BLaER1 treated with 17β-estradiol and CSF1 and Interleukin-3, amounts not matched to agents 10 nM and 100 nM (cell line): ENCODE data around the gene PHLPP1.

Source experiments
- H3K27ac ChIP-seq, 11 experiments: shearing (Covaris generic); formaldehyde crosslinking; 2 replicates each; pipeline ENCODE4 v1.8.1; 2022
- H3K27me3 ChIP-seq, 11 experiments: shearing (Covaris generic); formaldehyde crosslinking; 2 replicates each; pipeline ENCODE4 v1.8.1; 2022
- H3K36me3 ChIP-seq, 11 experiments: shearing (Covaris generic); formaldehyde crosslinking; 2 replicates each; pipeline ENCODE4 v1.8.1; 2022
- H3K4me1 ChIP-seq, 10 experiments: shearing (Covaris generic); formaldehyde crosslinking; 2 replicates each; pipeline ENCODE4 v1.8.1; 2022
- H3K4me2 ChIP-seq, 11 experiments: shearing (Covaris generic); formaldehyde crosslinking; 2 replicates each; pipeline ENCODE4 v1.8.1; 2022
- H3K4me3 ChIP-seq, 10 experiments: shearing (Covaris generic); formaldehyde crosslinking; 2 replicates each; pipeline ENCODE4 v1.8.1; 2022
- H3K9ac ChIP-seq, 11 experiments: shearing (Covaris generic); formaldehyde crosslinking; 2 replicates each; pipeline ENCODE4 v1.8.1; 2022
- H3K9me3 ChIP-seq, 11 experiments: shearing (Covaris generic); formaldehyde crosslinking; replicated peaks in 1 of 11; 2 replicates each; pipeline ENCODE4 v1.8.1; 2022
- H4K20me1 ChIP-seq, 11 experiments: shearing (Covaris generic); formaldehyde crosslinking; 2 replicates each; pipeline ENCODE4 v1.8.1; 2022
- Cebpa-rat ChIP-seq, 11 experiments: shearing (Covaris generic); IDR thresholded peaks; 2 replicates each; pipeline ENCODE4 v1.8.1; 2022

The PHLPP1 gene

DNA sequence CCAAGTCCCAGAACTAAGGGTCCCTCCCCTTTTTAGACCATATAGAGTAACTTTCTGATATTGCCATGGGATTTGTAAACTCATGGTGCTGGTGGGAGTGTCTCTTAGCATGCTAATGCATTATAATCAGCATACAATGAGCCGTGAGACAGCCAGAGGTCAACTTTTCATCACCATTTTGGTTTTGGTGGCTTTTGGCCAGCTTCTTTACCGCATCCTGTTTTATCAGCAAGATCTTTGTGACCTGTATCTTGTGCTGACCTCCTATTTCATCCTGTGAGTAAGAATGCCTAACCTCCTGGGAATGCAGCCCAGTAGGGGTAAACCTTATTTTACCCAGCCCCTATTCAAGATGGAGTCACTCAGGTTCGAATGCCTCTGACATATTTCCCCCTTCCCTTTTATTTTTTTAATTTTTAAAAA lies 148.2 kb downstream of the PHLPP1 start:
- Histone ChIP-seq H3K4me3 (no peak overlapping the region), H3K9me3 (peaks cover 0 to 7% (median 0%) of the 10 kb centered on the region in 11 experiments; a peak in 1 of 22 replicates), H3K36me3 (peaks cover 17 to 86% (median 67%) of the 10 kb centered on the region in 11 experiments; a peak in 20 of 22 replicates), H3K4me1 (peaks cover 0 to 8% (median 0%) of the 10 kb centered on the region in 10 experiments; a peak in 3 of 20 replicates), H3K9ac (no peak overlapping the region), H4K20me1 (peaks cover 0 to 4% (median 0%) of the 10 kb centered on the region in 11 experiments; a peak in 2 of 22 replicates), H3K27ac (no peak overlapping the region), H3K27me3 (no peaks in the 10 kb centered on the region), H3K4me2 (no peak overlapping the region)
- no peak for TF ChIP-seq Cebpa-rat (IDR thresholded peaks at IDR 0.05)

DNA sequence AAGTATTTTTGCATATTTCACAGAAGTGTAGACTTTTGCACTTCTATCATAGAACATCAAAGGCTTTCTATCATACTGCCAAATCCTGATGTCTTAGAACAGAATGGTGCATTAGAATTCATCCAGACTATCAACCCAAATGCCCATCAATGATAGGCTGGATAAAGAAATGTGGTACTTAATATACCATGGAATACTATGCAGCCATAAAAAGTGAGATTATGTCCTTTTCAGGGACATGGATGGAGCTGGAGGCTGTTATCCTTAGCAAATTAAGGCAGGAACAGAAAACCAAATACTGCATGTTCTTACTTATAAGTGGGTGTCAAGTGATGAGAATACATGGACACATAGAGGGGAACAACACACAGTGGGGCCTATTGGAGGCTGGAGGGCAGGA lies 150.2 kb downstream of the PHLPP1 start:
- no peak for TF ChIP-seq Cebpa-rat (IDR thresholded peaks at IDR 0.05)
- Histone ChIP-seq H3K4me3 (no peak overlapping the region), H3K36me3 (peaks cover 17 to 80% (median 67%) of the 10 kb centered on the region in 11 experiments; a peak in 20 of 22 replicates), H3K27me3 (no peaks in the 10 kb centered on the region), H3K9ac (no peak overlapping the region), H4K20me1 (no peaks in the 10 kb centered on the region), H3K27ac (no peak overlapping the region), H3K4me1 (peaks cover 0 to 8% (median 0%) of the 10 kb centered on the region in 10 experiments; a peak in 4 of 20 replicates), H3K4me2 (no peak overlapping the region), H3K9me3 (peaks cover 0 to 7% (median 0%) of the 10 kb centered on the region in 11 experiments; a peak in 1 of 22 replicates)

DNA sequence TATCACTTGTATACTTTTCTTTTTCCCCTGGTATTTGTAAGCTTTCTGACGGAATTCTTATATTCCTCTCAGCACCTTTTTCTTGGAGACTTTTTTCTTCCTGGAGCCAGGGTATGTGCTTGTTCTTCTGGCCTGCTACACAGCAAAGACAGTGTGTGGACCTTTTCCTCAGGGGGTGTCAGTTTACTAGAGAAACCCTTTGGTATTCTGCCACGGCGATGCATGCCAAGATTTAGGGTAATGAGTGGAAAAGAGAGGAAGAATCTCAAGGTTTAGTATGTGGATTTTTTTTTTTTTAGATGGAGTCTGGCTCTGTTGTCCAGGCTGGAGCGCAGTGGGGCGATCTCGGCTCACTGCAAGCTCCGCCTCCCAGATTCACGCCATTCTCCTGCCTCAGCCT lies 152.2 kb downstream of the PHLPP1 start:
- H4K20me1 ChIP-seq: no peaks in the 10 kb centered on the region
- H3K9ac ChIP-seq: no peak overlapping the region
- TF ChIP-seq Cebpa-rat (IDR thresholded peaks at IDR 0.05): no peak
- no peaks in the 10 kb centered on the region for H3K27me3 ChIP-seq
- no peak overlapping the region for H3K4me3 ChIP-seq
- H3K36me3 ChIP-seq: peaks cover 7 to 71% (median 53%) of the 10 kb centered on the region in 11 experiments; a peak in 20 of 22 replicates
- H3K9me3 ChIP-seq: peaks cover 0 to 7% (median 0%) of the 10 kb centered on the region in 11 experiments; a peak in 1 of 22 replicates
- H3K27ac ChIP-seq: no peak overlapping the region
- H3K4me1 ChIP-seq: peaks cover 0 to under 1% (median 0%) of the 10 kb centered on the region in 10 experiments; a peak in 2 of 20 replicates
- H3K4me2 ChIP-seq: no peak overlapping the region

DNA sequence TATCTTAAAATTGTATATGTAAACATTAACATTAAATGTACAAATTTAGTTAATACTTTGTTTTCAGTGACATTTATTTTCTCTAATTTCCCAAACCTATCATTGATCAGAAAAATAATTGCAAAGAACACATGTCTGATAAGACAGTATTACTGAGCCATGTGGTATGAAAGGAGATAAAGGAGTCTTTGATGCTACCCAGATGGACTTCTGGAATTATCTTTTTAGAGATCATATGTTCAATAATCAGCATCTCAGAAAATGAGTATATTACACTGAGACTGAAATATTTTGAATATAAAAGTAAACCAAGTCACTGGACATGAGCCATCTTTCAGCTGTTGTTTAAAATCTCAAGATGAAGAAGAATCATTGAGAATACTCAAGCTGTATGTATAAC lies 153.3 kb downstream of the PHLPP1 start:
- H4K20me1 ChIP-seq: no peaks in the 10 kb centered on the region
- peaks cover under 1 to 60% (median 43%) of the 10 kb centered on the region in 11 experiments; a peak in 19 of 22 replicates for H3K36me3 ChIP-seq
- H3K27me3 ChIP-seq: no peaks in the 10 kb centered on the region
- H3K9me3 ChIP-seq: no peaks in the 10 kb centered on the region; a peak in 1 of 22 replicates
- H3K27ac ChIP-seq: no peak overlapping the region
- no peak overlapping the region for H3K4me3 ChIP-seq
- TF ChIP-seq Cebpa-rat (IDR thresholded peaks at IDR 0.05): no peak
- no peak overlapping the region for H3K9ac ChIP-seq
- H3K4me1 ChIP-seq: no peaks in the 10 kb centered on the region; a peak in 1 of 20 replicates
- H3K4me2 ChIP-seq: no peak overlapping the region

DNA sequence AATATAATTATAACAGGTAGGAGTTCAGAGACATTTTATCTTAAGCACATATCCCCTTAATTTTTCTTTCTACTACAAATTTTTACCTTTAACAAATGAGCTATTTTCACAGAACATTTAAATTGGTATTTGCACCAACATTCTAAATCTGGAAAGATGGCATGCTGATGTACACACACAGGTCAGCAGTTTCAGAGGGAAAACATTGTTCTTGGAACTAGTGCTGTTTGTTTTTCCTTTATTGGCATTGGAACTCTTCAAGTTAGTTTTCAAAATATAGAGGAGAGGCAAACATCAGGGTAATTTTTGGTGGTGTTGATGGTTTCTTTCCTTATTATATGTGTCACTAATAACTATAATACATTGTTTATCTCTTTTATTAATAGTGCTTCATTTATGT lies 155.3 kb downstream of the PHLPP1 start:
- TF ChIP-seq Cebpa-rat (IDR thresholded peaks at IDR 0.05): no peak
- Histone ChIP-seq H3K9me3 (no peaks in the 10 kb centered on the region; a peak in 1 of 22 replicates), H3K36me3 (peaks cover 0 to 48% (median 30%) of the 10 kb centered on the region in 11 experiments; a peak in 14 of 22 replicates), H3K4me3 (no peak overlapping the region), H3K27ac (no peak overlapping the region), H3K27me3 (no peaks in the 10 kb centered on the region), H4K20me1 (no peaks in the 10 kb centered on the region), H3K4me2 (no peak overlapping the region), H3K4me1 (peaks cover 0 to 7% (median 0%) of the 10 kb centered on the region in 10 experiments; a peak in 4 of 20 replicates), H3K9ac (no peak overlapping the region)

DNA sequence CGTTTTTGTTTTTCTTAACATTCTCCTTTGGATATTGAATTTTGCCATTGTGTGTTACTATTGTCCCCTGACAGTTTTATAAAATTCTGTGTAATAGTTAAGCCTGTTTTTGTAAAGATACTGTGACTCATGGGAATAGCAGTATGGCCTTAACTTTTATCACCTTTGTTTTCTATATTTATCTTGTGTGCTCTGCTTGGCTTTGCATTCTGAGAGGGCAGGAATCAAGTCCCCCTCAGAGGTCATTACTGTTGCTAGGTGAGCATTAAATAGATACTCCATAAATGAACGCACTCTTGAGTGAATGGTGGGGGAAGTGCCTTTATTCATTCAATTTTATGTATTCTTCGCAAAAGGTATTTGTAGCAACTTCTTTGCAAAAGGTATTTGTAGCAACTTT lies 160.0 kb downstream of the PHLPP1 start:
- Histone ChIP-seq H4K20me1 (peaks cover 0 to 3% (median 0%) of the 10 kb centered on the region in 11 experiments; a peak in 2 of 22 replicates), H3K4me2 (no peak overlapping the region), H3K9me3 (no peaks in the 10 kb centered on the region), H3K36me3 (peaks cover 0 to 36% (median 16%) of the 10 kb centered on the region in 11 experiments; a peak in 12 of 22 replicates), H3K4me1 (peaks cover 0 to 7% (median 0%) of the 10 kb centered on the region in 10 experiments; a peak in 3 of 20 replicates), H3K4me3 (no peak overlapping the region), H3K27me3 (no peaks in the 10 kb centered on the region), H3K9ac (no peak overlapping the region), H3K27ac (no peak overlapping the region)
- TF ChIP-seq Cebpa-rat (IDR thresholded peaks at IDR 0.05): no peak

DNA sequence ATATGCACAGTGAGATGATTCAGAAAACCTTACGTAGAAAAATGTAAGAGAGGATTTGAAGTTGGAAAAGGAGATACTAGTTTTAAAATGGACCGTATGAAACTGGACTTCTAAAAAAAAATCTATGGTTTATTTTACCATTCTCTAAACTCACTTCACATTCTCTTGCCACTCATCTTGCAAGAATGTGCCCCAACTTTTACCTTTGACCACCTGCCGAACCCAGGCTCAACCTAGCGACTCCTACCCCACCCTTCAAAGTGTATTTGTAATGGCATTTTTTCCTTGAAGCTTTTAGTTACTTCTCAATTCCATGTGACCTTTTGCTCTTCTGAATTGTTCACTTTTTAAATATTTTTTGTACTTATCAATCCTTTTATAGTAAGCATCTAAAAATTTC lies 160.8 kb downstream of the PHLPP1 start:
- no peak for TF ChIP-seq Cebpa-rat (IDR thresholded peaks at IDR 0.05)
- peaks cover 0 to 40% (median 17%) of the 10 kb centered on the region in 11 experiments; a peak in 12 of 22 replicates for H3K36me3 ChIP-seq
- no peak overlapping the region for H3K4me3 ChIP-seq
- peaks cover 0 to 7% (median 0%) of the 10 kb centered on the region in 10 experiments; a peak in 3 of 20 replicates for H3K4me1 ChIP-seq
- no peaks in the 10 kb centered on the region for H3K27me3 ChIP-seq
- no peak overlapping the region for H3K27ac ChIP-seq
- no peaks in the 10 kb centered on the region for H3K9me3 ChIP-seq
- peaks cover 0 to 3% (median 0%) of the 10 kb centered on the region in 11 experiments; a peak in 2 of 22 replicates for H4K20me1 ChIP-seq
- no peak overlapping the region for H3K4me2 ChIP-seq
- H3K9ac ChIP-seq: no peak overlapping the region

DNA sequence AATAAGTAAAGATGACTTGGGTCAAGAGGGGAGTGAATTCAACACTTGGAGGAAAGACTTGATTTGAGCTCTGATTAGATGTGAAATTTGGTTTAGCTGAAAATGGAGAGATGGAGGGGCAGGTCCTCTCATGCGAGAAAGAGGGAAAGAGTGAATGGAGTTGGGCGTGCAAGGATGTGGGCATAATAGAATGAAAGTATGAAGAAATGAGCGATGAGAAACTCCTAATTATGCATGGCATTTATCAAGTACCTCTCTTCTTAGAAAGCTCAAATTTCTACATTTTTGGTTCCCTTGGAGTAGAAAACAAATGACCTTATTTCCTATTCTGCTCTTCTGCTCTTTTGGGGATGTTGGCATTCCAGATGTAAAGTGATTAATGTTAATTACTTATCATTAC lies 161.5 kb downstream of the PHLPP1 start:
- H3K9me3 ChIP-seq: no peaks in the 10 kb centered on the region
- H3K4me3 ChIP-seq: no peak overlapping the region
- H4K20me1 ChIP-seq: peaks cover 0 to 3% (median 0%) of the 10 kb centered on the region in 11 experiments; a peak in 2 of 22 replicates
- H3K27ac ChIP-seq: no peak overlapping the region
- H3K36me3 ChIP-seq: peaks cover 0 to 38% (median 19%) of the 10 kb centered on the region in 11 experiments; a peak in 13 of 22 replicates
- no peak for TF ChIP-seq Cebpa-rat (IDR thresholded peaks at IDR 0.05)
- no peak overlapping the region for H3K4me2 ChIP-seq
- no peak overlapping the region for H3K9ac ChIP-seq
- H3K4me1 ChIP-seq: peaks cover 0 to 12% (median 0%) of the 10 kb centered on the region in 10 experiments; a peak in 3 of 20 replicates
- no peaks in the 10 kb centered on the region for H3K27me3 ChIP-seq

DNA sequence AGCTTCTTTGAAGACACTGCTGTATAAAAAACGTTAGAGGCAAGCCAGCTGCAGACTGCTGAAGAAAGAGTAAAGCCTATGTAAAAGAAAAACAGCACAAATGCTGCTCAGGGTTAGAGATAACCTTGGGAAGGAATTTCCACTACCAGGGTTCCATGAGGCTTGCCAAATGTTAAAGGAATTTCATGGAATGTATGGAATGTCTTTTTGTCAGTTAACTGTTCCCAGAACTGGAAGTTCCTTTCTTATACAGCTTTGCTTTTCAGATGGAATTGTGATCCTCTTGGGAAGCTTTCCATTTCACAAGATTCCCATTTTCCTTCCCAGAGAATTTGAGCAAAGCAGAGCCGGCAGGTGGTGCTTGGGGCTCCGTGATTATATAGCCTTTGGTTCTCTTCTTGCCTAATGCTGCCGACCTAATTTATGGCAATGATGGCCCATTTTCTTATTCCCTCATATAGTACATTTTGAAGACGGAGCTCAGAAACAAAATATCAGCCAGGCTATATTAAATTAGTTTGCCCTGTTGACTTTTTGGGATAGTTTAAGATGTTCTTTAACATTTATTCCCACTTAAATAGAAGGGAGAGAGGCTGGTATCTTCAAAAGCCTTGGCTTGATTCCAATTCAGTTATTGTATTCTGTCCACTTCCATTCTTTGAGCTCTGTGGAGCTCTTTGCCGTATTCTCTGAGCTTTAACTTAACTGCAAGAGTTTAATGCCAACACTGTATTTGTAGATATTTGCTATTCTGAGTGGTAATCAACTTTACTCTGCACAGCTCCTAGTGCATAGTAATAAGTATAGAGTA lies 162.3 kb downstream of the PHLPP1 start:
- peaks cover 0 to 13% (median 0%) of the 10 kb centered on the region in 10 experiments; a peak in 3 of 20 replicates for H3K4me1 ChIP-seq
- H3K4me3 ChIP-seq: no peak overlapping the region
- no peaks in the 10 kb centered on the region for H3K27me3 ChIP-seq
- no peak overlapping the region for H3K4me2 ChIP-seq
- H4K20me1 ChIP-seq: peaks cover 0 to 3% (median 0%) of the 10 kb centered on the region in 11 experiments; a peak in 2 of 22 replicates
- TF ChIP-seq Cebpa-rat (IDR thresholded peaks at IDR 0.05): no peak
- H3K9ac ChIP-seq: no peak overlapping the region
- no peaks in the 10 kb centered on the region for H3K9me3 ChIP-seq
- H3K27ac ChIP-seq: no peak overlapping the region
- peaks cover 0 to 34% (median 12%) of the 10 kb centered on the region in 11 experiments; a peak in 13 of 22 replicates for H3K36me3 ChIP-seq
